A673 (cell line): ENCODE data around the gene TMEM132C. TPM values are rescaled to one million over a fixed set of nuclear protein-coding genes. Genes with fewer than 3 reads are reported as not detected.

Experiments used
- BruUV-seq: library from RNA; stranded (reverse); fragments of 400-500 nt; replicated peaks from 2 replicates; lab custom pipeline; 2021; lab: Mats Ljungman, UMichigan
- CTCF ChIA-PET: fragments of 300-600 bp; sonication (Branson Sonifier 250); formaldehyde crosslinking; loops from one replicate; lab custom pipeline; 2022; ENCODE audit warnings: antibody characterized with exemption; lab: Charles Lee
- POLR2A ChIA-PET: fragments of 300-600 bp; sonication (Branson Sonifier 250); formaldehyde crosslinking; loops from one replicate; lab custom pipeline; 2022; ENCODE audit warnings: antibody characterized with exemption; ENCODE audit not compliant: low non-redundant PET; lab: Charles Lee
- DNase-seq: peaks from one replicate; pipeline ENCODE4 v3.0.0-alpha.2; 2015; ENCODE audit warnings: low spot score
- H3K27ac ChIP-seq: fragments of 200-600 bp; sonication (generic); 2 replicates; pipeline ENCODE4 v1.5.1; 2016; ENCODE audit warnings: mixed run types, low read depth, mild to moderate bottlenecking, mixed read lengths, antibody characterized with exemption, low read length; ENCODE audit not compliant: poor library complexity, severe bottlenecking
- H3K27me3 ChIP-seq: fragments of 200-600 bp; sonication (generic); replicated peaks from 2 replicates; pipeline ENCODE4 v1.6.1; 2017; ENCODE audit warnings: mixed run types, low read depth, mild to moderate bottlenecking, mixed read lengths, antibody characterized with exemption, low read length; ENCODE audit not compliant: insufficient read depth, poor library complexity
- H3K36me3 ChIP-seq: fragments of 200-600 bp; sonication (generic); 2 replicates; pipeline ENCODE4 v1.6.1; 2016; ENCODE audit warnings: mixed run types, mild to moderate bottlenecking, mixed read lengths, antibody characterized with exemption, low read length; ENCODE audit not compliant: insufficient read depth, poor library complexity, severe bottlenecking
- H3K4me1 ChIP-seq: fragments of 200-600 bp; sonication (generic); 2 replicates; pipeline ENCODE4 v1.6.1; 2017; ENCODE audit warnings: mixed run types, mild to moderate bottlenecking, mixed read lengths, antibody characterized with exemption, low read length; ENCODE audit not compliant: insufficient read depth, poor library complexity, severe bottlenecking
- H3K4me3 ChIP-seq: fragments of 200-600 bp; sonication (generic); 2 replicates; pipeline ENCODE4 v1.5.1; 2016; ENCODE audit warnings: low read depth, mixed run types, mild to moderate bottlenecking, mixed read lengths, low read length; ENCODE audit not compliant: poor library complexity, severe bottlenecking
- H3K9me3 ChIP-seq: fragments of 200-600 bp; sonication (generic); 2 replicates; pipeline ENCODE4 v1.6.1; 2016; ENCODE audit warnings: mixed run types, low read depth, mild to moderate bottlenecking, mixed read lengths, antibody characterized with exemption, low read length; ENCODE audit not compliant: poor library complexity, severe bottlenecking
- EZH2 ChIP-seq: fragments of 200-600 bp; sonication (generic); IDR thresholded peaks from 2 replicates; pipeline ENCODE4 v1.6.1; 2017; ENCODE audit warnings: borderline replicate concordance, low read depth, mild to moderate bottlenecking, mixed read lengths, antibody characterized with exemption, low read length; ENCODE audit not compliant: poor library complexity, severe bottlenecking
- intact Hi-C: fragments of 100-400 bp; cut with micrococcal nuclease; formaldehyde crosslinking; loops from one replicate; pipeline ENCODE4 v1.10.0; 2022; ENCODE audit not compliant: unreplicated experiment
- total RNA-seq: library from RNA; stranded (reverse); gene quantifications from 2 replicates; pipeline ENCODE4 v1.2.3, GENCODE V29; 2021
- TF ChIP-seq, protein P1 (sequence below): fragments of 300-800, 200-600 bp; sonication (generic); conservative IDR thresholded peaks from 2 replicates; pipeline ENCODE4 v1.5.1; 2017; ENCODE audit warnings: low read depth, mild to moderate bottlenecking, antibody characterized with exemption, low read length, moderate library complexity, mixed read lengths

The TMEM132C gene
- total RNA-seq, 1 experiment from 2014 or later, result not detected

DNA sequence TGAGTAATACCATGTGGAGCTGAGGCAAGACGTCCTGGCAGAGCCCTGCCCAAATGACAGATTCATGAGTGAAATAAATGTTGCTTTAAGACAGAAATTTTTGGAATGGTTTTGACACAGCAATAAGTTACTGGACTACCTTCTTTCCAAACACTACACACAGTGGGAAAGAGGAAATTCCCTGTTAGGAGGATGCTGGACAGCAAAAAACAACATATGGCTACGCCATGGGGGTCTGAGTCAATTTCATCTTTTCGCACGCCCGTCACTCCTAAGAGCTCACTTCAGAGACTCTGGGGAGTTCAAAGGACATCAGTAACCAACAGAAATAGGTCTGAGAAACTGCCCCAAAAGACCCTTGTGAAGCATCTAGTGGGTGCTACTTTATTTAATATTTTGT is 55.4 kb downstream of the TMEM132C start:
- Histone ChIP-seq H3K27me3 (peaks cover 3% of the 10 kb centered on the region), H3K27ac (no peak overlapping the region), H3K4me3 (no peak overlapping the region), H3K36me3 (no peaks in the 10 kb centered on the region), H3K4me1 (no peaks in the 10 kb centered on the region), H3K9me3 (no peaks in the 10 kb centered on the region)
- CTCF ChIA-PET, result no interaction called here
- intact Hi-C loops, result no loop called here
- no peak for TF ChIP-seq EZH2
- TF ChIP-seq, protein P1, sequence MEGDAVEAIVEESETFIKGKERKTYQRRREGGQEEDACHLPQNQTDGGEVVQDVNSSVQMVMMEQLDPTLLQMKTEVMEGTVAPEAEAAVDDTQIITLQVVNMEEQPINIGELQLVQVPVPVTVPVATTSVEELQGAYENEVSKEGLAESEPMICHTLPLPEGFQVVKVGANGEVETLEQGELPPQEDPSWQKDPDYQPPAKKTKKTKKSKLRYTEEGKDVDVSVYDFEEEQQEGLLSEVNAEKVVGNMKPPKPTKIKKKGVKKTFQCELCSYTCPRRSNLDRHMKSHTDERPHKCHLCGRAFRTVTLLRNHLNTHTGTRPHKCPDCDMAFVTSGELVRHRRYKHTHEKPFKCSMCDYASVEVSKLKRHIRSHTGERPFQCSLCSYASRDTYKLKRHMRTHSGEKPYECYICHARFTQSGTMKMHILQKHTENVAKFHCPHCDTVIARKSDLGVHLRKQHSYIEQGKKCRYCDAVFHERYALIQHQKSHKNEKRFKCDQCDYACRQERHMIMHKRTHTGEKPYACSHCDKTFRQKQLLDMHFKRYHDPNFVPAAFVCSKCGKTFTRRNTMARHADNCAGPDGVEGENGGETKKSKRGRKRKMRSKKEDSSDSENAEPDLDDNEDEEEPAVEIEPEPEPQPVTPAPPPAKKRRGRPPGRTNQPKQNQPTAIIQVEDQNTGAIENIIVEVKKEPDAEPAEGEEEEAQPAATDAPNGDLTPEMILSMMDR, result no peak
- POLR2A ChIA-PET, result no interaction called here
- no TSS peak for BruUV-seq
- DNase-seq, result no peak

DNA sequence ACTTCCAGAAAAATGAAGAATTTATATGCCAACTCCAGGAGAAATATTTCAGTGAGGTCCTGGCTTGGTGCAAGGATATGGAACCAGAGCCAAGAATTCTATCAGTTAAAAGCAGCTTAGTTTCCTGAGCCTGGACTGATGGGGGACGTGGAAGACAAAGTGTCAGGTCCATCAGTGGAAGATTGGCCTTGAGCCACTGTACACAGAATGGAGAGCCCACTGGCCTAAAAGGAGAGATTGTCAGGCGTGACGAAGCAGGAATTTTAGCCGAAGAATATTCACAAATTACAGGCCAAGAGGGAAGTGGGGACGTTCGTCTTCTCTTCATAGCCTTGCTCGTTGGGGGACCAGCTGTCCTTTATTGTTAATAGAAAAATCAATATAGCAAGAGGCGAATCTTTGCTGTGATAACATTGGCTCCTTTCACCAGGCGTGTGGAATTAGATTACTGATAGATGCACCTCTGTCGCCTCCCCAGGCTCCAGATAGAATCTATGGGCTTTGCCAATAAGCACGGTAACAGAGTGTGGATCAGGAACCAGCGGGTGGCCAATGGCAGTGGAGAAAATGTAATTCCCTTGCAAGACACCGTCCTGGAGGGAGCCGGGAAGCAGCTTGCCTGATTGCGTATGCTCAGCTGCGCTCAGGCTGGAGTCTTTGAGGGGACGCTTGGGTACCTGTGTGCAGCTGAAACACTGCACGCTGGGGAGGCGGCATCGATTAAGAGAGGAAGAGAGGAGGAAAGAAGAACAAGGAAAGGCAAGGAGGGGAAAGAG is 56.4 kb downstream of the TMEM132C start:
- TF ChIP-seq EZH2, result no peak
- TF ChIP-seq, protein P1, result no peak
- intact Hi-C loops, result no loop called here
- Histone ChIP-seq H3K27ac (no peak overlapping the region), H3K36me3 (no peaks in the 10 kb centered on the region), H3K27me3 (peaks cover 3% of the 10 kb centered on the region), H3K4me1 (no peaks in the 10 kb centered on the region), H3K4me3 (no peak overlapping the region), H3K9me3 (no peaks in the 10 kb centered on the region)
- no TSS peak for BruUV-seq
- no peak for DNase-seq
- CTCF ChIA-PET, result no interaction called here
- POLR2A ChIA-PET, result no interaction called here

- BruUV-seq, result no TSS peak
- Histone ChIP-seq H3K27me3 (no peaks in the 10 kb centered on the region), H3K36me3 (no peaks in the 10 kb centered on the region), H3K27ac (no peak overlapping the region), H3K9me3 (no peaks in the 10 kb centered on the region), H3K4me1 (no peaks in the 10 kb centered on the region), H3K4me3 (no peak overlapping the region)
- ChIA-PET CTCF (no interaction called here), POLR2A (no interaction called here)
- DNase-seq, result no peak
- TF ChIP-seq EZH2, result no peak
- TF ChIP-seq, protein P1, result no peak
- intact Hi-C loops, result no loop called here
Observed at GRCh38 chr12:128325646-128326045, 58.7 kb downstream of the TMEM132C start.
